ENCODE data around the gene UGT1A3. TPM values are rescaled to one million over a fixed set of nuclear protein-coding genes. Genes with fewer than 3 reads are reported as not detected.

Gene UGT1A3
- total RNA-seq, 6 experiments from 2014 or later: not detected

DNA sequence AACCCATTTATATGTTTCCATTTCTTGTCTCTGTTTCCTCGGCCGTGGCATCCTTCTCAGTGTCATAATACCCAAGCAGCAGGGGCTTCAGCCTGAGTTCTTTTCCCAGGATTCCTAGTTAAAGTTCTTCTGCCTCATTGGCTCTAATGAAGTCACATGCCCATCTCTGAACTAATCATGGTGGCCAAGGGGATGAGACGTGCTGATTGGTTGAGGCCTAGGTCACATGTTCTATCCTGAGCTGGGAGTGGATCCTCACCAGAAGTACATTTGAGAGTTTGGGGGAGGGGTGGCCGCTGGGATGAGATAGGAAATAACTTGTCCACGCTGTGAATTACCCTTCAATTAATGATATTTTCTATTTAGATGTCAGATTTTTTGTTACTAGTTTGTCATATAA lies 19.9 kb upstream of the UGT1A3 start:
- no peak for DNase-seq
- Mint-ChIP-seq H3K27ac (no peak overlapping the region), H3K36me3 (ENCODE audit: low read depth) (no peaks in the 10 kb centered on the region), H3K4me1 (ENCODE audit: low read depth) (peaks cover 15% of the 10 kb centered on the region), H3K4me3 (no peak overlapping the region), H3K9me3 (no peaks in the 10 kb centered on the region), H3K27me3 (ENCODE audit: insufficient read depth) (peaks cover 9% of the 10 kb centered on the region)
- TF ChIP-seq, protein P1, sequence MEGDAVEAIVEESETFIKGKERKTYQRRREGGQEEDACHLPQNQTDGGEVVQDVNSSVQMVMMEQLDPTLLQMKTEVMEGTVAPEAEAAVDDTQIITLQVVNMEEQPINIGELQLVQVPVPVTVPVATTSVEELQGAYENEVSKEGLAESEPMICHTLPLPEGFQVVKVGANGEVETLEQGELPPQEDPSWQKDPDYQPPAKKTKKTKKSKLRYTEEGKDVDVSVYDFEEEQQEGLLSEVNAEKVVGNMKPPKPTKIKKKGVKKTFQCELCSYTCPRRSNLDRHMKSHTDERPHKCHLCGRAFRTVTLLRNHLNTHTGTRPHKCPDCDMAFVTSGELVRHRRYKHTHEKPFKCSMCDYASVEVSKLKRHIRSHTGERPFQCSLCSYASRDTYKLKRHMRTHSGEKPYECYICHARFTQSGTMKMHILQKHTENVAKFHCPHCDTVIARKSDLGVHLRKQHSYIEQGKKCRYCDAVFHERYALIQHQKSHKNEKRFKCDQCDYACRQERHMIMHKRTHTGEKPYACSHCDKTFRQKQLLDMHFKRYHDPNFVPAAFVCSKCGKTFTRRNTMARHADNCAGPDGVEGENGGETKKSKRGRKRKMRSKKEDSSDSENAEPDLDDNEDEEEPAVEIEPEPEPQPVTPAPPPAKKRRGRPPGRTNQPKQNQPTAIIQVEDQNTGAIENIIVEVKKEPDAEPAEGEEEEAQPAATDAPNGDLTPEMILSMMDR (IDR thresholded peaks at IDR 0.05): no peak

DNA sequence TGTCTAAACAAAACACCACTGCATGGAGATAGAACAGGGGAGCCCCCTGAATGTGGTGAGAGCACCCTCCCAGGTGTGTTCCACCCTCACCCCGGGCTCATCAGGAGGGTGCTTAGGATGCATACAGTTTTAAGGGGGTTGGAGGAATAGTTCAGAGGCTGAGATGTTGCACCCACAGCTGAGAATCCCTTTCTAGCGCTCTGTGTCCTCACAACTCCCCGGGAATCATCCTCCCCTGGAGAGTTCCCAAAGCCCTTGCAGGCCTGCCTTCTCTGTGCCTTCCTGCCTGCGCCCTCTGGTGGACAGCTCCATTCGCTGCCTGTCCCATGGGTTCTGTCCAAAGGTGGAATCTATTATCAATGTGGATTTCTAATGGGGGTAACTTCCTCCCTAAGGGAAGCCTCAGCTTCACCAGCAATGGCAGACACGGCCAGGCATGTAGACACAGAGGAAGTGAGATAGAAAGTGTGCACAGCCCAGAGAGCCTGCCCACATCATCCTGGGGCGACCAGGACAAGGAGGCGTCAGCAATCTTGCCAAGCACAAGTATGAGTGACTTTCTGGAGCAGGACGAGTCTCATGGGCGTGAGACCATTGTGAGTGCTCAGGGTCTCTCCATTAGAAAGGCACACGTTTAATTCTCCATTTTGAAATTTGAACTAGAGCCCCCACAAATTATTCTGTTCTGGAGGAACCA lies 17.4 kb upstream of the UGT1A3 start:
- H3K4me3 Mint-ChIP-seq: no peak overlapping the region
- peaks cover 7% of the 10 kb centered on the region for H3K27me3 Mint-ChIP-seq (ENCODE audit: insufficient read depth)
- no peaks in the 10 kb centered on the region for H3K36me3 Mint-ChIP-seq (ENCODE audit: low read depth)
- H3K9me3 Mint-ChIP-seq: no peaks in the 10 kb centered on the region
- H3K27ac Mint-ChIP-seq: no peak overlapping the region
- peak; percentile 68 for DNase-seq
- peaks cover 15% of the 10 kb centered on the region for H3K4me1 Mint-ChIP-seq (ENCODE audit: low read depth)
- TF ChIP-seq, protein P1 (IDR thresholded peaks at IDR 0.05): peak; percentile 93

DNA sequence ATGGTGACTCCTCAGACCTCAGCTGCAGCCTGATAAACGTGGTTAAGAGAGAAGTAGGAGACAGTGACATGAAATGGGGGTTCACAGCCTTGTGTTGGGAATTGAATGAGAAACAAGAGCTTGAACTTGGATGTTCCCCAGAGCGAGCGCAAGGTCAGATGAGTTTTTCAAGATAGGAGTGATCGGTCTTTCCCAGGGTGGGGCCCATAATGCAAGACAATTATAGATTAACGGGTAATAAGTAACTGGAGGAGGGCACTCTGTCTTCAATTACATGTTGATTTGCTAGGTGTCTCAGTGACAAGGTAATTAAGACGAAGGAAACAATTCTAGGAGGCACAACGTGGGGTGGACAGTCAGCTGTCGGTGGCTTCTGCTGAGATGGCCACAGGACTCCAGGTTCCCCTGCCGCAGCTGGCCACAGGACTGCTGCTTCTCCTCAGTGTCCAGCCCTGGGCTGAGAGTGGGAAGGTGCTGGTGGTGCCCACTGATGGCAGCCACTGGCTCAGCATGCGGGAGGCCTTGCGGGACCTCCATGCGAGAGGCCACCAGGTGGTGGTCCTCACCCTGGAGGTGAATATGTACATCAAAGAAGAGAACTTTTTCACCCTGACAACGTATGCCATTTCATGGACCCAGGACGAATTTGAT lies 16.1 kb upstream of the UGT1A3 start, which contains the start of gene UGT1A5:
TSS of gene UGT1A5 (plus strand) at position 297 of the 651 bp plus-strand sequence. CDS start at position 382, 85 bp downstream.
- TF ChIP-seq, protein P1 (IDR thresholded peaks at IDR 0.05): no peak
- peaks cover 7% of the 10 kb centered on the region for H3K27me3 Mint-ChIP-seq (ENCODE audit: insufficient read depth)
- peaks cover 6% of the 10 kb centered on the region; the same call in 1 of the 2 replicates for H3K4me1 Mint-ChIP-seq (ENCODE audit: low read depth)
- DNase-seq: no peak
- no peaks in the 10 kb centered on the region for H3K9me3 Mint-ChIP-seq
- H3K27ac Mint-ChIP-seq: no peak within 1 kb of the TSS
- H3K36me3 Mint-ChIP-seq (ENCODE audit: low read depth): no peaks in the 10 kb centered on the region
- H3K4me3 Mint-ChIP-seq: no peak within 1 kb of the TSS

DNA sequence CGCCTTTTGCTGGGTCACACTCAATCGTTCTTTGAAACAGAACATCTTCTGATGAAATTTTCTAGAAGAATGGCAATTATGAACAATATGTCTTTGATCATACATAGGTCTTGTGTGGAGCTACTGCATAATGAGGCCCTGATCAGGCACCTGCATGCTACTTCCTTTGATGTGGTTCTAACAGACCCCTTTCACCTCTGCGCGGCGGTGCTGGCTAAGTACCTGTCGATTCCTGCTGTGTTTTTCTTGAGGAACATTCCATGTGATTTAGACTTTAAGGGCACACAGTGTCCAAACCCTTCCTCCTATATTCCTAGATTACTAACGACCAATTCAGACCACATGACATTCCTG lies 15.6 kb upstream of the UGT1A3 start:
- no peak overlapping the region for H3K27ac Mint-ChIP-seq
- no peak for DNase-seq
- TF ChIP-seq, protein P1 (IDR thresholded peaks at IDR 0.05): no peak
- no peak overlapping the region for H3K4me3 Mint-ChIP-seq
- no peaks in the 10 kb centered on the region for H3K9me3 Mint-ChIP-seq
- H3K27me3 Mint-ChIP-seq (ENCODE audit: insufficient read depth): peaks cover 7% of the 10 kb centered on the region
- peaks cover 2% of the 10 kb centered on the region; the same call in 1 of the 2 replicates for H3K4me1 Mint-ChIP-seq (ENCODE audit: low read depth)
- H3K36me3 Mint-ChIP-seq (ENCODE audit: low read depth): no peaks in the 10 kb centered on the region

DNA sequence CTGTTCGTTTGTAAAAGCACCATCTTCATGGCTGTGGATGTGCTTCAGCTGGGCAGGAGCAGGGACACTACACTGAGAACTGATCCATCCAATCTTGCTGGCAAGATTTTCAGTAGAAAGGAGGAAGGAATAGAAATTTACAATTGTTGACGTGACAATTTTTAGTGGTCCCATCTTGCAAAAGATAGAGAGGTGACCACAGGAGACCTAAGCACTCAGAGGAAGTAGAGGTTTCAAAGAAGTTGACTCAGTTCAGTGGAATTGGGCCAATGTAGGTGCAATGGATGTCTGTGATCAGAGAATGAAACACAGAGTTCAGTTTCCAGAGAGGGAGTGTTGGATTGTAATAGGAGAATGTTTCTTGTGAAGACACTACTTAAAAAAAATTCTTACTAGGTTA lies 14.7 kb upstream of the UGT1A3 start:
- no peak overlapping the region for H3K27ac Mint-ChIP-seq
- H3K4me1 Mint-ChIP-seq (ENCODE audit: low read depth): no peaks in the 10 kb centered on the region
- H3K27me3 Mint-ChIP-seq (ENCODE audit: insufficient read depth): peaks cover 7% of the 10 kb centered on the region
- TF ChIP-seq, protein P1 (IDR thresholded peaks at IDR 0.05): no peak
- no peaks in the 10 kb centered on the region for H3K9me3 Mint-ChIP-seq
- no peaks in the 10 kb centered on the region for H3K36me3 Mint-ChIP-seq (ENCODE audit: low read depth)
- DNase-seq: no peak
- no peak overlapping the region for H3K4me3 Mint-ChIP-seq

All from HFFc6 (cell line).